Chondrocyte (in vitro differentiated cells): ENCODE data around the gene HPS3. TPM values are rescaled to one million over a fixed set of nuclear protein-coding genes. Genes with fewer than 3 reads are reported as not detected.

ENCODE experiments used
- DNase-seq: peaks from one replicate; pipeline ENCODE4 v3.0.0; 2021; ENCODE audit warnings: mixed read lengths, low spot score
- H3K27ac Mint-ChIP-seq: one replicate; pipeline ENCODE4 v1.8.0; 2021; ENCODE audit warnings: mild to moderate bottlenecking, moderate library complexity, mixed read lengths; ENCODE audit not compliant: unreplicated experiment
- H3K27me3 Mint-ChIP-seq: 2 replicates; pipeline ENCODE4 v1.8.0; 2021; ENCODE audit warnings: low read depth, mixed read lengths
- H3K36me3 Mint-ChIP-seq: 2 replicates; pipeline ENCODE4 v1.8.0; 2021; ENCODE audit warnings: low read depth, mixed read lengths
- H3K4me1 Mint-ChIP-seq: 2 replicates; pipeline ENCODE4 v1.8.0; 2021; ENCODE audit warnings: low read depth, mild to moderate bottlenecking, mixed read lengths
- H3K4me3 Mint-ChIP-seq: one replicate; pipeline ENCODE4 v1.8.0; 2021; ENCODE audit warnings: mild to moderate bottlenecking, moderate library complexity, mixed read lengths; ENCODE audit not compliant: unreplicated experiment
- H3K9me3 Mint-ChIP-seq: 2 replicates; pipeline ENCODE4 v1.8.0; 2021; ENCODE audit warnings: low read depth, mixed read lengths
- CTCF ChIP-seq: fragments of 200-600 bp; sonication (generic); IDR thresholded peaks from 2 replicates; pipeline ENCODE4 v1.5.0; 2021; ENCODE audit warnings: antibody characterized with exemption, mild to moderate bottlenecking, moderate library complexity
- total RNA-seq: library from RNA; stranded (reverse); gene quantifications from 3 replicates; pipeline ENCODE4 v1.2.1, GENCODE V29; 2021

Gene HPS3
- total RNA-seq, 1 donor from 2014 or later, result 16.2 TPM

- TF ChIP-seq CTCF, result no peak
- Mint-ChIP-seq H3K4me1 (peaks cover 5% of the 10 kb centered on the region), H3K27ac (no peak overlapping the region), H3K27me3 (no peaks in the 10 kb centered on the region), H3K9me3 (no peaks in the 10 kb centered on the region), H3K36me3 (peaks cover 30% of the 10 kb centered on the region), H3K4me3 (no peak overlapping the region)
- no peak for DNase-seq
Observed at GRCh38 chr3:149170672-149171071, 41.2 kb downstream of the HPS3 start.

- Mint-ChIP-seq H3K36me3 (peaks cover 24% of the 10 kb centered on the region), H3K27me3 (no peaks in the 10 kb centered on the region), H3K4me3 (no peak overlapping the region), H3K27ac (no peak overlapping the region), H3K4me1 (peaks cover 13% of the 10 kb centered on the region), H3K9me3 (peaks cover 3% of the 10 kb centered on the region)
- no peak for DNase-seq
- no peak for TF ChIP-seq CTCF
Observed at GRCh38 chr3:149174901-149175300, 45.5 kb downstream of the HPS3 start.

GRCh38 chr3:149177122-149177521, 47.7 kb downstream of the HPS3 start:
- Mint-ChIP-seq H3K4me3 (no peak overlapping the region), H3K4me1 (peaks cover 13% of the 10 kb centered on the region), H3K27me3 (no peaks in the 10 kb centered on the region), H3K9me3 (peaks cover 3% of the 10 kb centered on the region), H3K36me3 (peaks cover 18% of the 10 kb centered on the region), H3K27ac (no peak overlapping the region)
- DNase-seq, result no peak
- no peak for TF ChIP-seq CTCF

GRCh38 chr3:149179220-149179619, 49.8 kb downstream of the HPS3 start:
- Mint-ChIP-seq H3K4me1 (peaks cover 13% of the 10 kb centered on the region), H3K27me3 (no peaks in the 10 kb centered on the region), H3K9me3 (peaks cover 3% of the 10 kb centered on the region), H3K4me3 (no peak overlapping the region), H3K27ac (peak overlapping the region; percentile 64), H3K36me3 (peaks cover 9% of the 10 kb centered on the region)
- no peak for DNase-seq
- no peak for TF ChIP-seq CTCF

- peaks cover 5% of the 10 kb centered on the region for H3K36me3 Mint-ChIP-seq
- no peaks in the 10 kb centered on the region for H3K27me3 Mint-ChIP-seq
- peaks cover 9% of the 10 kb centered on the region for H3K4me1 Mint-ChIP-seq
Observed at GRCh38 chr3:149180057-149180573, 50.7 kb downstream of the HPS3 start.

More at GRCh38 chr3:149180057-149180573, 50.7 kb downstream of the HPS3 start:
- Mint-ChIP-seq H3K9me3 (peaks cover 3% of the 10 kb centered on the region), H3K4me3 (no peak overlapping the region), H3K27ac (no peak overlapping the region)
- TF ChIP-seq CTCF, result peak; percentile 13
- no peak for DNase-seq
